Hematopoietic multipotent progenitor cell treated with erythropoietin and hydrocortisone succinate and interleukin-3 and kit ligand, for 15 days (in vitro differentiated cells): Measurements from ENCODE around the gene EVX2.

Source experiments
- DNase-seq: peaks from one replicate; pipeline ENCODE4 v3.0.0-alpha.2; 2015; ENCODE audit warnings: low spot score

EVX2 gene

GRCh38 chr2:176066645-176067588 is 16.8 kb downstream of the EVX2 start:
- DNase-seq, result no peak

- no peak for DNase-seq
Measured at GRCh38 chr2:176063958-176064357, 19.8 kb downstream of the EVX2 start.

- no peak for DNase-seq
Measured at GRCh38 chr2:176056406-176056805, 27.4 kb downstream of the EVX2 start.

- DNase-seq, result no peak
Measured at GRCh38 chr2:176039375-176039774, 44.4 kb downstream of the EVX2 start.

GRCh38 chr2:176038694-176039093 is 45.1 kb downstream of the EVX2 start:
- no peak for DNase-seq

- DNase-seq, result no peak
Measured at GRCh38 chr2:176035013-176035691, 48.6 kb downstream of the EVX2 start.

- DNase-seq, result no peak
Measured at GRCh38 chr2:176027806-176028205, 56.0 kb downstream of the EVX2 start.
